Hematopoietic multipotent progenitor cell treated with erythropoietin and hydrocortisone succinate and interleukin-3 and kit ligand, for 6 days (in vitro differentiated cells): ENCODE results near the gene RABGAP1L.
A peak's percentile ranks its signal among the peaks of the same experiment; 100 is the strongest.

ENCODE experiments used
- DNase-seq: peaks from one replicate; pipeline ENCODE4 v3.0.0-alpha.2; 2015

RABGAP1L gene

GRCh38 chr1:174726880-174727585 lies 567.7 kb downstream of the RABGAP1L start:
- no peak for DNase-seq

GRCh38 chr1:174734270-174734669 lies 575.0 kb downstream of the RABGAP1L start:
- DNase-seq, result no peak

GRCh38 chr1:174736831-174737230 lies 577.5 kb downstream of the RABGAP1L start:
- no peak for DNase-seq

- DNase-seq, result no peak
These were observed 581.1 kb downstream of the RABGAP1L start for GRCh38 chr1:174740249-174740968.

GRCh38 chr1:174742805-174743653 lies 583.7 kb downstream of the RABGAP1L start:
- peak; percentile 23 for DNase-seq

- peak; percentile 86 for DNase-seq
These were observed 584.6 kb downstream of the RABGAP1L start for GRCh38 chr1:174743654-174744561.

GRCh38 chr1:174744886-174745285 lies 585.6 kb downstream of the RABGAP1L start:
- DNase-seq, result no peak

- DNase-seq, result peak; percentile 57
These were observed 586.9 kb downstream of the RABGAP1L start for GRCh38 chr1:174746024-174746808.

- DNase-seq, result no peak
These were observed 588.3 kb downstream of the RABGAP1L start for GRCh38 chr1:174747613-174748012.

- DNase-seq, result peak; percentile 46
These were observed 589.3 kb downstream of the RABGAP1L start for GRCh38 chr1:174748586-174748985.

GRCh38 chr1:174753131-174753530 lies 593.8 kb downstream of the RABGAP1L start:
- DNase-seq, result no peak

GRCh38 chr1:174761335-174761734 lies 602.0 kb downstream of the RABGAP1L start:
- no peak for DNase-seq

GRCh38 chr1:174761901-174762585 lies 602.7 kb downstream of the RABGAP1L start:
- DNase-seq, result no peak

GRCh38 chr1:174764191-174764590 lies 604.9 kb downstream of the RABGAP1L start:
- DNase-seq, result no peak

GRCh38 chr1:174766727-174767126 lies 607.4 kb downstream of the RABGAP1L start:
- no peak for DNase-seq

- no peak for DNase-seq
These were observed 609.2 kb downstream of the RABGAP1L start for GRCh38 chr1:174768516-174768915.

GRCh38 chr1:174768949-174769348 lies 609.6 kb downstream of the RABGAP1L start:
- DNase-seq, result no peak

GRCh38 chr1:174769961-174770549 lies 610.7 kb downstream of the RABGAP1L start:
- peak; percentile 76 for DNase-seq

- DNase-seq, result no peak
These were observed 616.3 kb downstream of the RABGAP1L start for GRCh38 chr1:174775621-174776020.

GRCh38 chr1:174777262-174777661 lies 617.9 kb downstream of the RABGAP1L start:
- DNase-seq, result no peak
